ENCODE results near the gene OR51S1.
"Not testable (repeated sequence)": the region's sequence is repeated elsewhere in the genome, so short reads cannot be mapped to it uniquely, and the experiment has no call there.

Gene OR51S1

GRCh38 chr11:4865855-4866254 is 16.8 kb upstream of the OR51S1 start:
- FAIRE-seq (no peak), DNase-seq (ENCODE audit: insufficient read length, low spot score) (no peak)
- no peak for TF ChIP-seq SPI1 (IDR thresholded peaks at IDR 0.05; ENCODE audit: low read depth, low read length)
- no peak for TF ChIP-seq POLR2AphosphoS5 (IDR thresholded peaks at IDR 0.05; ENCODE audit: low read depth, low read length)
- no peak for TF ChIP-seq POLR2A (IDR thresholded peaks at IDR 0.05; ENCODE audit: low read depth, low read length)
- no peak for TF ChIP-seq PAX5 (IDR thresholded peaks at IDR 0.05; ENCODE audit: insufficient read depth, low read length, severe bottlenecking)
- TF ChIP-seq POU2F2 (IDR thresholded peaks at IDR 0.05; ENCODE audit: low read depth, low read length): no peak
- TF ChIP-seq TAF1 (IDR thresholded peaks at IDR 0.05; ENCODE audit: low read depth, low read length): no peak

- DNase-seq (ENCODE audit: insufficient read length, low spot score): no peak
- TF ChIP-seq POLR2A (IDR thresholded peaks at IDR 0.05; ENCODE audit: low read depth, low read length): no peak
- TF ChIP-seq POLR2AphosphoS5 (IDR thresholded peaks at IDR 0.05; ENCODE audit: low read depth, low read length): no peak
- TF ChIP-seq POU2F2 (IDR thresholded peaks at IDR 0.05; ENCODE audit: low read depth, low read length): no peak
- no peak for TF ChIP-seq TAF1 (IDR thresholded peaks at IDR 0.05; ENCODE audit: low read depth, low read length)
- TF ChIP-seq PAX5 (IDR thresholded peaks at IDR 0.05; ENCODE audit: insufficient read depth, low read length, severe bottlenecking): no peak
- TF ChIP-seq SPI1 (IDR thresholded peaks at IDR 0.05; ENCODE audit: low read depth, low read length): no peak
- no peak for FAIRE-seq
Observed at GRCh38 chr11:4863876-4864275, 14.9 kb upstream of the OR51S1 start.

- no peak for FAIRE-seq
- no peak for DNase-seq (ENCODE audit: insufficient read length, low spot score)
- TF ChIP-seq POLR2AphosphoS5 (IDR thresholded peaks at IDR 0.05; ENCODE audit: low read depth, low read length): no peak
- TF ChIP-seq PAX5 (IDR thresholded peaks at IDR 0.05; ENCODE audit: insufficient read depth, low read length, severe bottlenecking): no peak
- no peak for TF ChIP-seq POU2F2 (IDR thresholded peaks at IDR 0.05; ENCODE audit: low read depth, low read length)
- no peak for TF ChIP-seq POLR2A (IDR thresholded peaks at IDR 0.05; ENCODE audit: low read depth, low read length)
- no peak for TF ChIP-seq TAF1 (IDR thresholded peaks at IDR 0.05; ENCODE audit: low read depth, low read length)
- no peak for TF ChIP-seq SPI1 (IDR thresholded peaks at IDR 0.05; ENCODE audit: low read depth, low read length)
Observed at GRCh38 chr11:4862447-4863236, 13.6 kb upstream of the OR51S1 start.

- FAIRE-seq; DNase-seq (ENCODE audit: insufficient read length, low spot score): not testable (repeated sequence)
Observed at GRCh38 chr11:4854286-4854685, 5.3 kb upstream of the OR51S1 start.

- no peak for DNase-seq (ENCODE audit: insufficient read length, low spot score)
- TF ChIP-seq POLR2A (IDR thresholded peaks at IDR 0.05; ENCODE audit: low read depth, low read length): no peak
- no peak for TF ChIP-seq PAX5 (IDR thresholded peaks at IDR 0.05; ENCODE audit: insufficient read depth, low read length, severe bottlenecking)
- no peak for TF ChIP-seq TAF1 (IDR thresholded peaks at IDR 0.05; ENCODE audit: low read depth, low read length)
- no peak for TF ChIP-seq POU2F2 (IDR thresholded peaks at IDR 0.05; ENCODE audit: low read depth, low read length)
- no peak for TF ChIP-seq POLR2AphosphoS5 (IDR thresholded peaks at IDR 0.05; ENCODE audit: low read depth, low read length)
- no peak for TF ChIP-seq SPI1 (IDR thresholded peaks at IDR 0.05; ENCODE audit: low read depth, low read length)
- FAIRE-seq: no peak
Observed at GRCh38 chr11:4851033-4851432, 2.0 kb upstream of the OR51S1 start.

- FAIRE-seq (no peak), DNase-seq (ENCODE audit: insufficient read length, low spot score) (no peak)
- TF ChIP-seq POU2F2 (IDR thresholded peaks at IDR 0.05; ENCODE audit: low read depth, low read length) (no peak), POLR2A (IDR thresholded peaks at IDR 0.05; ENCODE audit: low read depth, low read length) (no peak), SPI1 (IDR thresholded peaks at IDR 0.05; ENCODE audit: low read depth, low read length) (no peak), TAF1 (IDR thresholded peaks at IDR 0.05; ENCODE audit: low read depth, low read length) (no peak), POLR2AphosphoS5 (IDR thresholded peaks at IDR 0.05; ENCODE audit: low read depth, low read length) (no peak)
Observed at GRCh38 chr11:4839851-4840549, 9.0 kb downstream of the OR51S1 start.

- no peak for TF ChIP-seq PAX5 (IDR thresholded peaks at IDR 0.05; ENCODE audit: insufficient read depth, low read length, severe bottlenecking)
- TF ChIP-seq SPI1 (IDR thresholded peaks at IDR 0.05; ENCODE audit: low read depth, low read length): no peak
- no peak for TF ChIP-seq POLR2AphosphoS5 (IDR thresholded peaks at IDR 0.05; ENCODE audit: low read depth, low read length)
- TF ChIP-seq POLR2A (IDR thresholded peaks at IDR 0.05; ENCODE audit: low read depth, low read length): no peak
- no peak for TF ChIP-seq POU2F2 (IDR thresholded peaks at IDR 0.05; ENCODE audit: low read depth, low read length)
- TF ChIP-seq TAF1 (IDR thresholded peaks at IDR 0.05; ENCODE audit: low read depth, low read length): no peak
- no peak for DNase-seq (ENCODE audit: insufficient read length, low spot score)
Observed at GRCh38 chr11:4830909-4831308, 18.1 kb downstream of the OR51S1 start.

GRCh38 chr11:4830346-4830745 is 18.7 kb downstream of the OR51S1 start:
- no peak for TF ChIP-seq POLR2AphosphoS5 (IDR thresholded peaks at IDR 0.05; ENCODE audit: low read depth, low read length)
- TF ChIP-seq POLR2A (IDR thresholded peaks at IDR 0.05; ENCODE audit: low read depth, low read length): no peak
- DNase-seq (ENCODE audit: insufficient read length, low spot score) (no peak), FAIRE-seq (no peak)

More at GRCh38 chr11:4830909-4831308, 18.1 kb downstream of the OR51S1 start:
- no peak for FAIRE-seq

- DNase-seq (ENCODE audit: insufficient read length, low spot score): no peak
- no peak for FAIRE-seq
Observed at GRCh38 chr11:4826425-4826824, 22.6 kb downstream of the OR51S1 start.

GRCh38 chr11:4825132-4825531 is 23.9 kb downstream of the OR51S1 start:
- TF ChIP-seq PAX5 (IDR thresholded peaks at IDR 0.05; ENCODE audit: insufficient read depth, low read length, severe bottlenecking) (no peak), POLR2A (IDR thresholded peaks at IDR 0.05; ENCODE audit: low read depth, low read length) (no peak), POU2F2 (IDR thresholded peaks at IDR 0.05; ENCODE audit: low read depth, low read length) (no peak), POLR2AphosphoS5 (IDR thresholded peaks at IDR 0.05; ENCODE audit: low read depth, low read length) (no peak), TAF1 (IDR thresholded peaks at IDR 0.05; ENCODE audit: low read depth, low read length) (no peak), SPI1 (IDR thresholded peaks at IDR 0.05; ENCODE audit: low read depth, low read length) (no peak)
- no peak for DNase-seq (ENCODE audit: insufficient read length, low spot score)
- FAIRE-seq: no peak

More at GRCh38 chr11:4826425-4826824, 22.6 kb downstream of the OR51S1 start:
- TF ChIP-seq PAX5 (IDR thresholded peaks at IDR 0.05; ENCODE audit: insufficient read depth, low read length, severe bottlenecking) (no peak), POLR2AphosphoS5 (IDR thresholded peaks at IDR 0.05; ENCODE audit: low read depth, low read length) (no peak), POLR2A (IDR thresholded peaks at IDR 0.05; ENCODE audit: low read depth, low read length) (no peak), TAF1 (IDR thresholded peaks at IDR 0.05; ENCODE audit: low read depth, low read length) (no peak), SPI1 (IDR thresholded peaks at IDR 0.05; ENCODE audit: low read depth, low read length) (no peak), POU2F2 (IDR thresholded peaks at IDR 0.05; ENCODE audit: low read depth, low read length) (no peak)

All from GM12891 (cell line).